Adrenal gland (tissue), 12 donors: Measurements from ENCODE around the gene S100A4. TPM values are rescaled to one million over a fixed set of nuclear protein-coding genes. Genes with fewer than 3 reads are reported as not detected.

Experiments
- DNase-seq, 7 donors: peaks; one replicate each; pipeline ENCODE4 v3.0.0-alpha.2; 2019 to 2020
- H3K27ac ChIP-seq, 5 donors: fragments of 200-600 bp; sonication (generic) in 4 of 5; 1 replicate in 3 of 5; 2 replicates in 2 of 5; pipeline versions ENCODE4 v1.5.1 to v1.8.0; 2016 to 2020; ENCODE audit warnings: mild to moderate bottlenecking in 1 of 5
- H3K27me3 ChIP-seq: fragments of 200-600 bp; 2 replicates; pipeline ENCODE4 v1.8.0; 2021
- H3K36me3 ChIP-seq, 2 donors: fragments of 200-600 bp; replicated peaks in 1 of 2; 1 replicate in 1 of 2; 2 replicates in 1 of 2; pipeline versions ENCODE4 v1.5.1 to v1.8.0; 2018 to 2022
- H3K4me1 ChIP-seq, 2 donors: fragments of 200-600 bp; replicated peaks in 1 of 2; 1 replicate in 1 of 2; 2 replicates in 1 of 2; pipeline versions ENCODE4 v1.5.1 to v1.8.0; 2018 to 2021
- H3K4me3 ChIP-seq, 4 donors: fragments of 200-600 bp; sonication (generic) in 3 of 4; one replicate each; pipeline ENCODE4 v1.5.1; 2016 to 2018
- H3K9me3 ChIP-seq, 3 donors: fragments of 200-600 bp; sonication (generic) in 1 of 3; replicated peaks in 1 of 3; 1 replicate in 2 of 3; 2 replicates in 1 of 3; pipeline versions ENCODE4 v1.5.1 to v1.8.0; 2016 to 2021
- POLR2A ChIP-seq, 2 donors: fragments of 450-650 bp; IDR thresholded peaks; one replicate each; pipeline ENCODE4 v1.6.1; 2017; ENCODE audit warnings: antibody characterized with exemption in 2 of 2, mild to moderate bottlenecking in 2 of 2, moderate library complexity in 1 of 2
- WGBS, 4 donors: extraction: QIAGEN DNeasy Blood & Tissue Kit in 2 of 4; methylation state at CpG; one replicate each; pipeline versions ENCODE4 v1.1.5 to v1.1.7; 2013 to 2017; 5-methylcytosine and 5-hydroxymethylcytosine counted together
- intact Hi-C, 2 donors: fragments of 100-400 bp; cut with DNase I; formaldehyde crosslinking; loops; one replicate each; pipeline versions ENCODE4 v1.14.1 to v1.15.0; 2022 to 2023
- polyA plus RNA-seq, 3 donors: library from polyadenylated mRNA; stranded (reverse); fragments of 200-250 nt in 2 of 3; fragments of 350-450 nt in 1 of 3; fragmentation: Illumina TruSeq in 1 of 3; extraction: RNeasy Lipid Tissue Mini Kit (QIAGEN cat#74804) in 1 of 3; gene quantifications; one replicate each; pipeline ENCODE4 v1.2.3, GENCODE V29; 2013 to 2014
- total RNA-seq, 9 donors: library from RNA; depleted of rRNA in 4 of 9; stranded (reverse); fragments of >200 nt in 4 of 9; fragments of 120-200 nt in 1 of 9; fragmentation: NEBNext Ultra II Directional in 1 of 9; extraction: Animal tissue kit (Norgen Biotek cat#: 25700) in 1 of 9; gene quantifications; one replicate each; pipeline versions ENCODE4 v1.1.0 to v1.2.4, GENCODE V29; 2013 to 2023
- TF ChIP-seq, protein P1 (sequence below), 6 experiments: fragments of 450-650 bp in 4 of 6; fragments of 200-600 bp in 2 of 6; sonication (generic) in 1 of 6; IDR thresholded peaks; 1 replicate in 5 of 6; 2 replicates in 1 of 6; pipeline versions ENCODE4 v1.5.1 to v1.8.0; 2016 to 2021; ENCODE audit warnings: antibody characterized with exemption in 6 of 6, mild to moderate bottlenecking in 2 of 6, moderate library complexity in 1 of 6
- donor health status: healthy with polysubstance abuse.
- donor health status: Bipolar disorder and iron deficiency.
- donor health status: DM: yes; HTN: yes; CAD: no.
- donor health status: DM: no; HTN: no; CAD: no.
- donor health status: DM: no; HTN: no; CAD: no.
- donor health status: DM: yes; HTN: yes; CAD: no.

S100A4 gene
- total and polyA plus RNA-seq, 12 donors: 7.9 to 742 (median 99.9) TPM

DNA sequence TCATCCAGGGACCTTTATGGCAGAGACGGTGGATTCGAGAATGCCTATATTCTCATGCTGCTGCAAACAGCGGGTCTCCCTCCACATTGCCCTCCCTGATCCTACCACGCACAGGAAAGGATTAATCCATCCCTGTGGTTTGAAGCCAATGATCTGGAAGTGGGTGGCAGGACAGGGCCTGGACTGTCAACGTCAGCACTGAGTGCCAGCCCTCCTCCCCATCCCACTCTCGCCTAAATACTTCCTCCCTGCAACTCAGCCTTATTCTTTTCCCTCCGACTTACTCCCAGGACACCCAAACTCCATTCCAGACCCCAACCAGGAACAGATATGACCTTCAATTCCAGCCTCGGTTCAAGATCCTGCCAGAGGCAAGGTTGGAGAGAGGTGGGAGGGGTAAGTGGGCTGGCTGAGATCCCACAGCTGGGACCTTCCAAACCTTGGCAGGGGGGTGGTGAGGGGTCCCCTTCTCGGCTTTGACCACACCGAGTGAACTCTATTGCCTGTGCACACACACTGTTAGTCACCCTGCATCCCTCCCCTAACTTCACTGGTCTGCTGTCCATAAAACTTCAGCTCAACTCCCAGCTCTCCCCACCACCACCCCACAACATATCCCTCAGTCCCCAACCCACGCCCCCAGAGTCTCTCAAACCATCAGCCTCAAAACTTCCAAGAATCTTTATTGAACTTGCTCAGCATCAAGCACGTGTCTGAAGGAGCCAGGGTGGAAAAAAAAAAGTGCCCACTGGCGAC lies 2.5 kb downstream of the S100A4 start:
- no peak overlapping the region for H3K4me3 ChIP-seq
- intact Hi-C loops: no loop called here

DNA sequence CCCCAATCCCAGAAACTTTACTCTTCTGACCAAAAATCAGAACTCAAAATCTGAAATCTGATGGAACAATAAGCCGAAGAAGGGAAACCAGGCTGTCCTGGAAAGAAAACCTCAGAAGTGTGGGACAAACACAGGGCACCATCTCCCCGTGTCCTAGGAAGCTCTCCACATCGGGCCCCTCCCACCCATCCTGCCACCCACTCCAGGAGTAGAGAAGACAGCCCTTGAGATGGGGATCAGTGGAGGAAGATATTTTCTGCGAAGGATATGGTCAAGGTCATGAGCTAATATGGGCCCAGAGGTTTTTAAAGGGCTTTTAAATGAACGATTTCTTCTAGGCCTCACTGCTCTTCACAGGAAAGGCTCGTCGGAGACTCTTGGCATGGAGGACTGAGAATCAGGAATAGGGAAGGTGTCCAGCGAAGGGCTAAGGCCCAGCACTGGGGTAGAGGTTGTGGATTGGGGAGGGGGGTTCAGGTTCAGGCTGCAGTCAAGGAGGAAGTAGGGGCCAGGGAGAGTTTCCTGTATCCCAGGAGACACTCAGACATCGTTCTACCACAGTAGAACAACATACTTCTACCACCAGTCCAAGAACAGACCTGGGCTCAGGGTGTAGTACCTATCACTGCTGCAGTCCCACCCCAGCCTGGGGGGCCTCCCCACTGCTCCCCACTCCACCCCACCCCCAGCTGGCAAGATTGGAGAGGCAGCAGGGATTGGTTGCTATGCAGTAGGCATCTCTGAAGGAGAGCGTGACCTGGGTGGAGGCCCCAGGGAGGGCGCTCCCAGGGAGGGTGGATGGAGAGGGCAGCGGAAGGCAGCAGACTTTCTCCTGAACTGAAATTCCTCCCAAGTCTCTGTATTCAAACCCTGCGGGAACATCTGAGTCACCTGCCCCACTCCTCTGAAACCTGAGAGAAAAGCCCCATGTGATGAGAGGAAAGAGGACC lies 3.7 kb downstream of the S100A4 start:
- Histone ChIP-seq H3K9me3 (no peaks in the 10 kb centered on the region), H3K4me3 (no peak overlapping the region), H3K27me3 (no peaks in the 10 kb centered on the region), H3K27ac (no peak overlapping the region), H3K4me1 (peaks cover 27 to 36% of the 10 kb centered on the region in 2 donors), H3K36me3 (no peaks in the 10 kb centered on the region)
- 75 to 81% (median 77%) methylated on average over 9 to 13 of the region's 13 CpGs for WGBS, 4 donors
- no peak for TF ChIP-seq POLR2A (IDR thresholded peaks at IDR 0.05)
- TF ChIP-seq, protein P1, sequence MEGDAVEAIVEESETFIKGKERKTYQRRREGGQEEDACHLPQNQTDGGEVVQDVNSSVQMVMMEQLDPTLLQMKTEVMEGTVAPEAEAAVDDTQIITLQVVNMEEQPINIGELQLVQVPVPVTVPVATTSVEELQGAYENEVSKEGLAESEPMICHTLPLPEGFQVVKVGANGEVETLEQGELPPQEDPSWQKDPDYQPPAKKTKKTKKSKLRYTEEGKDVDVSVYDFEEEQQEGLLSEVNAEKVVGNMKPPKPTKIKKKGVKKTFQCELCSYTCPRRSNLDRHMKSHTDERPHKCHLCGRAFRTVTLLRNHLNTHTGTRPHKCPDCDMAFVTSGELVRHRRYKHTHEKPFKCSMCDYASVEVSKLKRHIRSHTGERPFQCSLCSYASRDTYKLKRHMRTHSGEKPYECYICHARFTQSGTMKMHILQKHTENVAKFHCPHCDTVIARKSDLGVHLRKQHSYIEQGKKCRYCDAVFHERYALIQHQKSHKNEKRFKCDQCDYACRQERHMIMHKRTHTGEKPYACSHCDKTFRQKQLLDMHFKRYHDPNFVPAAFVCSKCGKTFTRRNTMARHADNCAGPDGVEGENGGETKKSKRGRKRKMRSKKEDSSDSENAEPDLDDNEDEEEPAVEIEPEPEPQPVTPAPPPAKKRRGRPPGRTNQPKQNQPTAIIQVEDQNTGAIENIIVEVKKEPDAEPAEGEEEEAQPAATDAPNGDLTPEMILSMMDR (IDR thresholded peaks at IDR 0.05): no peak
- no peak for DNase-seq
- intact Hi-C loops: no loop called here

More for the DNA sequence above, 2.5 kb downstream of the S100A4 start:
- no peak for DNase-seq
- Histone ChIP-seq H3K27me3 (no peaks in the 10 kb centered on the region), H3K9me3 (no peaks in the 10 kb centered on the region), H3K36me3 (no peaks in the 10 kb centered on the region), H3K27ac (no peak overlapping the region), H3K4me1 (peaks cover 27 to 36% of the 10 kb centered on the region in 2 donors)
- 78 to 81% (median 79%) methylated on average over 11 to 13 of the region's 13 CpGs for WGBS, 4 donors
- TF ChIP-seq POLR2A (IDR thresholded peaks at IDR 0.05): no peak
- TF ChIP-seq, protein P1 (IDR thresholded peaks at IDR 0.05): no peak

DNA sequence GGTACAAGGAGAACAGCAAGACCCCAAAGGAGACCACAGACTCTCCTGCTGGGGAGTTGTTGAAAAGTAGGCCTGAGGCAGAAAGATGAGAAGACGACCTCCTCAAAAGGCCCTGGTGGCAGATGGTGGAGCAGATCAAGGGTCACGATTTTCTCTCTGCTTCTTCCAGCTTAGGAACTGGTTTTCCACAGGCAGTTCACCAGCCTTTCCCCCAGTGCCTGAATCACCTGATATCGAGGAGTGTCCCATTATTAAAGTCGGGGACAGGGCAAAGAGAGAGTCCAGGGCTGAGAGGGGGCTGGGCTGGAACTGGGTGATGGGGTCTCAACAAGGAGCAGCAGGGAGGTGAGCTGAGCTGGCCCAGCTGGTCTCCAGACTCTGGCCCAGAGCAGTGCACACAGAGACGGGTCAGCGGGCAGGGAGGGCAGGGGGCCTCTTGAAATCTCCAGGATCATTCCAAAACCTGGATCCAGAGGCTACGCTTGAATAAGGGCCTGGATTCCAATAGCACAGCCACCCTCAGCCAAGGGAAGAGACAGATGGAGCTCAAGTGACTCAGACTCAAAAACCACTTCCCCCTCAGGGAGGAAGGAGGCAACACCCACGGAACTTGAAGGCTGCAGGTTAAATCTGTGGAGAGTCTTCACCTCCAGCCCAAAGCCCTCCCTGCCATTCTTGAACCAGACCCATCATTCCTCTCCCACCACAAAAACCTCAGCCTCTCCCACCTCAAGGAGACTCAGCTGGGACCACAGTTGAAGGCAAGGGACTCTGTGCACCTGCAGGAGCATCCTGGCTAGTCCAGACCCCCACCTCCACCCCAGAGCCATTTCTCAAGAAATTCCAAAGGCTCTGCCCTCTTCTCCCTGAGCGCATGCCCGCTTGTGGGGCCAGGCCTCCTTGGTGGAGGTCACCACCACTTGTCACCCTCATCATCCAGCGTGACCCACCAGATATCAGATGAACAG lies 4.9 kb downstream of the S100A4 start, which contains the start of gene S100A5:
TSS of gene S100A5 (minus strand) at position 541 of the 968 bp plus-strand sequence. CDS start 743 bp downstream, outside the sequence.
- TF ChIP-seq, protein P1 (IDR thresholded peaks at IDR 0.05): no peak
- TF ChIP-seq POLR2A (IDR thresholded peaks at IDR 0.05): no peak
- H3K27ac ChIP-seq: no peak within 1 kb of the TSS
- no peak within 1 kb of the TSS for H3K4me3 ChIP-seq
- WGBS, 4 donors: 81 to 96% (median 89%) methylated on average over 8 to 11 of the region's 11 CpGs
- no peaks in the 10 kb centered on the region for H3K27me3 ChIP-seq
- DNase-seq: no peak
- intact Hi-C loops: no loop called here
- H3K36me3 ChIP-seq: no peaks in the 10 kb centered on the region
- no peaks in the 10 kb centered on the region for H3K9me3 ChIP-seq
- H3K4me1 ChIP-seq: peaks cover 32 to 38% of the 10 kb centered on the region in 2 donors
